ENCODE results near the gene RAET1G.

GRCh38 chr6:149871182-149871581 lies 51.7 kb downstream of the RAET1G start:
- TF ChIP-seq CTCF (IDR thresholded peaks at IDR 0.05) (no peak), POLR2A (IDR thresholded peaks at IDR 0.05; ENCODE audit: low read depth) (no peak), EP300 (IDR thresholded peaks at IDR 0.05) (no peak), POLR2AphosphoS5 (IDR thresholded peaks at IDR 0.05) (no peak)
